Left colon (tissue), 2 donors: ENCODE results near the gene DYNLRB2. TPM values are rescaled to one million over a fixed set of nuclear protein-coding genes. Genes with fewer than 3 reads are reported as not detected.

ENCODE experiments used
- ATAC-seq: fragments of 200-7000 bp; cut with Tn5 transposase; one replicate; pipeline ENCODE4 v1.9.1; 2020; ENCODE audit warnings: mild to moderate bottlenecking, moderate library complexity
- DNase-seq, 2 donors: peaks; one replicate each; pipeline ENCODE4 v3.0.0-alpha.2; 2020
- intact Hi-C, 2 donors: fragments of 100-400 bp; cut with DNase I in 1 of 2; cut with micrococcal nuclease in 1 of 2; formaldehyde crosslinking; loops; one replicate each; pipeline versions ENCODE4 v1.11.2 to v1.14.0; 2022; cut with DNase I, micrococcal nuclease
- long read RNA-seq: library from polyadenylated mRNA; unstranded; transcript quantifications from one replicate; pipeline ENCODE4 v2.0.0, GENCODE V29; 2021
- total RNA-seq, 2 donors: library from RNA; stranded (reverse); fragmentation: NEBNext Ultra II Directional; extraction: Animal tissue kit (Norgen Biotek cat#: 25700); gene quantifications; one replicate each; pipeline ENCODE4 v1.2.1, GENCODE V29; 2021
- donor health status: DM: no; HTN: no; CAD: no.
- donor health status: DM: yes; HTN: yes; CAD: no.

Gene DYNLRB2
- 1 to 10 TPM in 1 of 2 donors, not detected in 1; 1.1 TPM for total RNA-seq
- long read RNA-seq, result 0 reads

DNA sequence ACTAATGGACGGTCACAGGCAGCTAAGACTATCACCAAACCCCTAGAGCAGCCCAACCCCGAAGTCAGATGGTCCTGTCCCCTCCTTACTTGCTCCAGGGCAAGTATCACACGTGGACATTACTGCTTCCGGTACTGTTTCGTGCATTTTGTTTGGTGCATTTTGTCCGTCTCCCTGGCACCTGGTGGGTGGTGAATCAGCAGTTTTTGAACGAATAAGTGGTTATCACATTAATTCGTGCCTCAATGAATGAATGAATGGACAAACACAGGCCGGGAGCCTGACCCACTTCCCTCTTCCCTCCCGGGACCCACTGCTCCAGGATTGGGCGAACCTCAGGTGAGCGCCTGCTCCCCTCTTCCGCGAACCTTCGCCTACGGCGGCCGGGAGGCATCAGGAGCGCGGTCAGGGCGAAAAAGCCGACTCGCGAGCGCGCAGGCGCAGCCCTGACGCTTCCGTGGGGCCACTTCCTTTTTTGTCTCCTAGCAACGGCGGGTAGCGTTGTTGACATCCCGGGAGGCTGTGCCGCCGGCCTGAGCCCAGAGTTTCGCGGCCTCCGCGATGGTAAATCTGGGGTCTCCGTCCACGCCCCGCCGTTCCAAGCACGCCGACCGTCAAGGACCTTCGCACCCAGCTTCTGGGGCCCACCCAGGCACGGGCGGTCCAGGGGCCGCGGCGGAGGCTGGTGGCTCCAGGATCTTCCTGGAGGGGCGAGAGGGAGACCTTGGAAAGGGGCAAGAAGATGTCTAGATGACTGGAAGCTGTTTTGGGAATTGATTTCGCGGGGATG is at the start of gene DYNLRB2:
TSS of gene DYNLRB2 (plus strand) at position 478 of the 790 bp plus-strand sequence. CDS start at position 562, 84 bp downstream.
- intact Hi-C loops, result no loop called here
- peak; percentile 97 for ATAC-seq
- DNase-seq, result peak; percentile 93 to 95

DNA sequence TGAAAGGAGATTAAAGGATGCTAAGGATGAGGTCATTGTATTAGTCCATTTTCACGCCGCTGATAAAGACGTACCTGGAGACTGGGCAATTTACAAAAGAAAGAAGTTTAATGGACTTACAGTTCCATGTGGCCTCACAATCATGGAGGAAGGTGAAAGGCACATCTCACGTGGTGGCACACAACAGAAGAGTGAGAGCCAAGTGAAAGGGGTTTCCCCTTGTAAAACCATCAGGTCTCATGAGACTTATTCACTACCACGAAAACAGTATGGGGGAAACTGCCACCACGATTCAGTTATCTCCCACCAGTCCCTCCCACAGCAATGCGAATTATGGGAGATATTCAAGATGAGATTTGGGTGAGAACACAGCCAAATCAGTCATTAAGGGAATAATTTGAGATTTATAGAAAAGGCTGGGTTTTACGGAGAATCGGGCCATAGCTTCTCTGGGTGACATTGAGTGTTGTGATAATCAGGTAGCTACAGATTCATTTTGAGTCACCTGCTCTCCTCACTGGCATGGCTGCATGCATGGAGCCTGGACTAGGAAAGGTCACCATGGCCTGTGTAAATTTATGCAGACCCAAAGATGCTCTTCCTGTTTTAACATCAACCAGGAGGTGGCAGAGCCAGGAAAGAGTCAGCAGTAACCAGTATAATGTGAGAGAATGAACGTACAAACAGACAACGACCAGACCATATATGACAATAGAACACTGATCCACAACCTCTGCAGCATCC is 40.5 kb upstream of the DYNLRB2 start:
- DNase-seq (no peak), ATAC-seq (no peak)
- intact Hi-C loops, result no loop called here

DNA sequence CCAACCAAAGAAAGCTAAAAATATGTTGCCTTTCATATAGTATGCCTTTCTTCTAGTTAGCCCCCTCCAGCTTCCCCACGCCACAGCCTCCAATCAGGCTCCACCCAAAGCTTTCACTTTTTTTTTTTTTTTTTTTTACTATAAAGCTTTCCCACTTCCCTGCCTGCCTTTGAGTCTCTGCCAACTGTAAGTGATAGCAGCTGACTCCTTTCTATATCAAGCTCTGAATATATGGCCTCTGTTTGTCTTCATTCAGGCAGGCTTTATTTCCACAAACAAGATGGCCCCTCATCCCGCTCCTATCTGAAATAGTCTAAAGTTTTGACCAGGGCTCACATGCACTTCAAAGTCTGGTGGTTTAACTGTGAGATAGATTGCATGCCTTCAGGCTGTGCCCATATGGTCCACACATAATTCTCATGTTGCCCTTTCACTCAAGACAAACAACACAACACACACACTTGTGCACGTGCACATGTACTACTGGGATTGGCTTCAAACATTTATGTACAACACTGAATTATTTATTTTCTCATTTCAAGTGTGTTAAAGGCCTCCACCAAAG is 39.8 kb upstream of the DYNLRB2 start:
- intact Hi-C loops, result no loop called here
- no peak for DNase-seq
- no peak for ATAC-seq

DNA sequence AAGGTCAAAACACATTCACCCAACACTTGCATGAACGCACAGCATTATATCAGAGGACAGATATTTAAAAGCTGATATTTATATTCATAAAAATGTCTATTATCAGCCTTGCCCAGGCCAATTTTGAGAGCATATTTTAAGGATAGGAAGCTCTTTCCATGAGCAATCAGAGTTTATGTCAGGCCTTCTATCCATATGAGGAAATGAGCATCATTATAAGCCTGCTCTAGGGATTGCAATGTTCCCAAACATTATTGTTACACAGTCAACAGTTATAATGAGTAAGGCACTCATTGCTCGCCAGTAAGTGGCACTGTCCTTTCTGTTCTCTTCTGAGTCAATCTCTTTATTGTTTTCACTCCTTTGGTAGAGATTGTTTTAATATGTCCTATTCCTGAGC is 37.7 kb upstream of the DYNLRB2 start:
- no peak for ATAC-seq
- DNase-seq, result no peak
- intact Hi-C loops, result no loop called here

DNA sequence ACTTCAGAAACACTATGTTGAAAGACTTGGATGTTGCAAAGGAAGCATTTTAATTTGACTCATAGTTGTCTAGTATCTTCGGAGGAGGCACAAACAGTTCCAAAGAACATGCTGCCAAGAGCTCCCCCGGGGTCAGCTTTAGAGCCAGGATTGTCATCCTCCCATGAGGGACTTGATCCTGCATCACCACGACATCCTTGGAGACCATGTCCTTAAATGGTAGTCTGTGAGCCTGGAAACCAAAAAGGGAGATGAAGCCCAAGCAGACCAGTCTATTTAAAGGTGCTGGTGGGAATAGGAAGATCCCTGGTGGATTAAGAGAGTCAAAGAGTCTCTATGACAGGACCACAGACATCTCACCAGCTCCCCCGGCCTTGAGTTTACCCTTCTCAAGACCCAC is 33.3 kb upstream of the DYNLRB2 start:
- DNase-seq (no peak), ATAC-seq (no peak)
- intact Hi-C loops, result no loop called here

DNA sequence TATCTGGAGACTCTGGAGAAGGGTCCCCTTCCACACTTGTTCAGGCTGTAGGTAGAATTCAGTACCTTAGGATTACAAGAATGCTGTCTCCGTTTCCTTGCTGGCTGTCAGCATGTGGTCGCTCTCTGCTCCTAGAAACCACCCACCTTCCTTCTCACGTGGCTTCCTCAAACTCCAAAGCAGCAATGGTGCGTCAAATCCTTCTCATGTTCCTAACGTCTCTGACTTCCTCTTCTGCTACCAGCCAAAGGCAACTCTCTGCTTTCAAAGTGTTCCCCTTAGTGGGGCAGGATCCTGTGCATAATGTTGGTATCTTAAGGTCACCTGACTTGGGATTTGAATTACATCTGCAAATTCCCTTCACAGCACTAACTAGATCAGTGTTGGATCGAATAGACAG is 30.9 kb upstream of the DYNLRB2 start:
- intact Hi-C loops, result no loop called here
- DNase-seq, result no peak
- ATAC-seq, result no peak

DNA sequence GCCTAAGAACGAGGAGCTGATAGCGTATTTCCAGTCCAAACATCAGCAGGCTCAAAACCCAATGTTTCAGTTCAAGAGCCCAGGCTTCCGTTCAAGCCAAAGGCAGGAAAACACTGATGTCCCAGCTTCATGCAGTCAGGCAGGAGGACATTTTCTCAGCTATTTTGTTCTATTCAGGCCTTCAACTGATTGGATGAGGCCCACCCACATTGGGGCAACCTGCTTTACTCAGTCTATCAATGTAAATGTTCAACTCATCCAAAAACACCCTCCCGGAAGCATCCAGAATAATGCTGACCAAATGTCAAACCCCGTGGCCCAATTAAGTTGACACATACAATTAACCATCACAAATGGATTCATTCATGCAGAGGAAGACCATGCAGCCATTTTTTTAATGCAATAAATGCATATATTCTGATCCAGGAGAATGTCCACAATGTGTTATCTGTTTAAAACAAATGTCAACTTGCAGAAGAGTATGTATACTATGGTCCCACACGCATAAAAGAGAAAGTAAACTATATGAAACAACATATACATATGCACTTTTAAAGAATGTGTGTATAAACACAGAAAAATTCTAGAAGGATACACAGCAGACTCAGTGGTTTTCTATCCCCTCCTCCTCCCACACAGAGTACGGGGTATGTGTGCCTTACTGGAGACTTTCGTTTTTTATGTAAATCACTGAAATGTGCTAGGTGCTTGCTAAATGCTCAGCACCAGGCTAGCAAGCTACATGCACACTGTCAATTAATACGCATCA is 28.8 kb upstream of the DYNLRB2 start:
- ATAC-seq, result no peak
- intact Hi-C loops, result no loop called here
- DNase-seq, result no peak

DNA sequence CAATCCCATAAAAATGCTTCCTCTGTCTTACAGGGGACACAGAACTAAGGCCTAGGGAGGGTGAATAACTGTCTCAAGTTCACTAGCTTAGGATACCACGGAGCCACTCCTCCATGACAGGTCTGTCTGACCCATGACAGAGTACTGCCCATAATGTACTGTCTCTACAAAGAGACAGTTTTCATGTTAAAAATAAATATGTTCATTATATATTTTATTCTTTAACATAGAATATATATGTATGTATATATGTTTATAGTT is 28.3 kb upstream of the DYNLRB2 start:
- intact Hi-C loops, result no loop called here
- ATAC-seq, result no peak
- DNase-seq, result no peak

DNA sequence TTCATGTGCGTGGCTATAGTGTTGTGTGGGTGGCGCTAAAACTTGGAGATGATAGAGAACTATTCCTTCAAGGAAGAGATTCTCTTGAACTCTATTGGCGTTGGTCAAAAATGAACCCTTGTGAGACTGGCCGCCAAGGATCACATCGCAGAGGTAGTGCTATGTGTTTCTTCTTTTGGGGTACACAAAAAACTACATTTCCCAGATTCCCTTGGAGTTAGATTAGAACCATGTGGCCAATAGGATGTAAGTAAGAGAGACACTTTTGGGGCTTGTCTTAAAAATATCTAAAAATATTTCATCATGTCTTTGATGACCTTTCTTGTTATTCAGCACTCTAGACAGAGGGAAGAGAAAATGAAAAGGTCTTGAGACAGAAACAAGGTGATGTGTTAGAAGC is 25.4 kb upstream of the DYNLRB2 start:
- DNase-seq, result no peak
- intact Hi-C loops, result no loop called here
- ATAC-seq, result no peak

DNA sequence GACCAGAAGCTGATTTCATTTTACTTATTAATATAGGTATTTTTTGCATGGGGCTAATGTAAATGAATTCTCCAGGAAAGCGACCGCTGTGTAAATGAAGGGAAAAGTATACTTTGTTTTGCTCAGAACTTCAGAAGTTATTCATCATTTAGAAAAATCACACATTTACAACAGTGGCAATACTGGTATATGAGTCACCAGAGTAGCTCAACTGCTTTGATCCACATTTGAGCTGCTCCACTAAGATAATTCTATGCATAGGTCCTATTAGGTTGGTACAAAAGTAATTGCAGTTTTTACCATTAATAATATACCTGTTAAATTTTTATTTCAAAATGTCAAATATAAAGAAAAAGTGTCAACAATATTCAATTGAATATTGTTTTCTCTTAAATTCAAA is 22.9 kb upstream of the DYNLRB2 start:
- ATAC-seq, result no peak
- intact Hi-C loops, result no loop called here

DNA sequence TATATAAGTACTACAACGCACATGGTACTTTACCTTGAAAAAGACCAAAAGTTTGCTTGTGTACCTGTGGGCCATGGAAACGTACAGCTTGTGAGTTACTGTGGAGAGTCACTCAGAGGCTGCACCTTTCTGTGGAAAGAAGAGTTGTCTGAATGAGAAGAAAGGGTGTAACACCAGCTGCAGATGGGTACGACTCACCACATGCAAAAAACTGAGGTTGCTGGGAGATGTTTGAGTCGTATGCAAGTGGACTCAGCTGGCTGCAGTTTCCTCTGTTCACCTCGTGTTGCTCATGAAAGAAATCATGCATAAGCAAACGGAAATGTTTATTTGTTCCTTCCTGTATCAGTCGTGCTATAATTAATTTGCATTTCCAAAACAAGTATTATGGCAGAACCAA is 22.4 kb upstream of the DYNLRB2 start:
- intact Hi-C loops, result no loop called here
- ATAC-seq (no peak), DNase-seq (no peak)

More for the DNA sequence above, 22.9 kb upstream of the DYNLRB2 start:
- DNase-seq, result no peak

DNA sequence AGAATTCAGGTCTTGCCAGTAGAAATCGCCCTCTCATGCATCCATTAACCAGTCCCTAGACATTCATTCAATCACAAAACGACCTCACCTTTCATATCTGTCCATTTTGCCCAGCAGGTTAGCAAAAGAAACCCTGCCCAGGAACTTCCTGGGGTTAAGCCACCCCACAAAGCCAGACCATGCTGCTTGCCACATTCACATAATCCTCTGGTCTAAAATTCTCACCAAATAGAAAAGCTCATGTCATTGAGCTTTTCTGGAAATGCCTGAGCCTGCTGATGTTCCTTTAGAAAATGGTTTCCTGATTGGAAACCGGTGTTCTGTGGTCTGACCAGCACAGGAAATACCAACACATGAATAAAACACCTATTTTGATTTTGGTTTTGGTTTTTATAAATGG is 21.6 kb upstream of the DYNLRB2 start:
- no peak for DNase-seq
- no peak for ATAC-seq
- intact Hi-C loops, result no loop called here

DNA sequence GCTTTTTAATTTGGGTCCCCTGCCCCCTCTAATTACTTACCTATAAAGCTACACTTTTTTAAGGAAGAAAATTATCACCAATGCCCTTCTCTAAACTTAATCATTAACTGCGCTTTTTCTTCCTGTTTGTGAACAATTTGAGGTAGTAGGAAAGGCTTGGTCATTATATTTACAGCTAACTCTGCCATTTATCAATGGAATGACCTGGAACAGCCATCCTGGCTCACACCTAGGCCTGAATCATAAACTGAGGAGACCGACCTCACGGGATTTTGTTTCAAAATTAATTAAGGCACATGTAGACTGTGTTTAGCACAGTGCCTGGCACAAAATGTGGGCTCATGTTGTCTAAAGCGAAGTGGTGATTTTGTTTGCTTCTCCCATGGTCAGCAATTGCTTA is 15.4 kb upstream of the DYNLRB2 start:
- intact Hi-C loops, result no loop called here
- no peak for ATAC-seq
- DNase-seq, result no peak

DNA sequence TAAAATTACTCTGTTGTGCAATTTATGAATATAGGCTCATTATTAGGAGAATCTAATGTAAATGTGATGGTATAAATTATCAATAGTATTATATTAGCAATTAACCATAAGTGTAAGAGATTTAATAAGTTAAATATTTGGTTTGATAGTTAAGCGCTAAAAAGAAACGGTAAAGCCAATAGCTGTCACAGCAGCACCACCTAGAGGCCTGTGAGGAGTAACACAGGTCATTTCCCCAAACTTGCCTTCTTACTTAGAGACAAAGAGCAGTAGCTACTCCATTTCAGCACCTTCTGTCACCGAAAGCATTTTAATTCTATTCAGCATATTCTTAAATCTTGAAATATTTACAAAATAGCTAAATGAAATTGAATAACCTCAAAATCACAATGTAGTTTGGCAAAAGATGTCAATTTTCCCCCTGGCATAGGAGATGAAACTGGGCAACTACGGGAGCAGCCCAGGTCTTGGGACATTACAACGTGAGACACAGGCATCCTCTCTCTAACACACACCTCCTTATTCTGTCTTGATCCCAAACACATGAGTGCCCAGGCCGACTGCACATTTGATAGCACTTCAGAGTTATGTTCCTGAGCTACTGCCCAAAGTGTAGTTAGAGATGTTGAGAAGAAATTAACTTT is 14.3 kb upstream of the DYNLRB2 start:
- intact Hi-C loops, result no loop called here
- peak; percentile 29 to 35 for DNase-seq
- peak; percentile 64 for ATAC-seq

DNA sequence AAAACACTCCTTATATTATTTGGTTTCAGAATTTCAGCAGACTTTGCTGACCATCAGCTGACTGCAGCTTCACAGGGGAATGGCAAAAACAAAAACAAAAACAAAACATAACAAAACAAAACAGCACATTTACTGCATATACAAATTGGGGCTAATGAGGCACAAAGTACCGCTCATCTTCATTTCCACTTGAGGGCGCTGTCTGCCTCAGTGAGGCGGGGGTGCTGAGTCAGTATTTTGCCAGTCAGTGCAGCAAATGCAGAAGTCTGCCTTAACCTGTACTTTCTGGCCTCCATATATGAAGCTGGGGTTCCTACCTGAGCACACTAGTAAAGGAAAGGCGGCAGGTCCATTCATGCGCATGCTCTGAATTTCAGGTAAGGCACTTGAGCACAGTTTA is 13.5 kb upstream of the DYNLRB2 start:
- DNase-seq (peak in 1 of 2 donors; percentile 10), ATAC-seq (peak; percentile 37)
- intact Hi-C loops, result no loop called here

DNA sequence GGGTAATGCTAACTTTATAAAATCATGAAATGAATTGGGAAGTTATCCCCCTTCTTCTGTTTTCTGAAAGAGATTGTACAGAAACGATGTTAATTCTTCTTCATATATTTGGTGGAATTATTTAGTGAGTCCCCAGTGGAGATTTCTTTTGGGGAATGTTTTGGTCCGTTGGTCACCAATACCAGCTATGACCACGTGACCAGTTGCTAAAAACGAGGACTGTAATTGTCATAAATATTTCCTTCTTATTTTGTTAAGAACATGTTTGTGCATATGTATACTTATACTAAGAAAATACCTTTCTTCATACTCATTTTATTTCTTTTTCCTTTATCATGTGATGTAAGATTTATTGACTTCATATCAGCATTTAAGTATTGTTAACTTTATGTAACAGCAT is 10.3 kb upstream of the DYNLRB2 start:
- intact Hi-C loops, result no loop called here
- no peak for ATAC-seq
- DNase-seq, result no peak

DNA sequence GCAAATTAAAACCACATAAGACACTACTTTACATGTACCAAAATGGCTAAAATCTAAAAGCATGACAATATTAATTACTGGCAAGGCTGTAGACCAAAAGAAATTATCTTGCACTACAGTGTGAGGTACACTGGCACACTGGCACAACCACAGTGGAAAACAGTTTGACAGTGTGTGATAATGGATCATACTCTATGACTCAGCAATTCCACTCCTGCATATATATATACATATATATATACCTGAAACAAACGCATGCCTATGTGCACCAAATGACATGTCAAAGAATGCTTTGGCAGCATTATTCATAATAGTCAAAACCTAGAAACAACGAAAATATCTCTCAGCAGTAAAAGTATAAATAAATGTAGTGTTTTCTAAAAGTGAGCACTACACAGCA is 4.6 kb upstream of the DYNLRB2 start:
- intact Hi-C loops, result no loop called here
- ATAC-seq (no peak), DNase-seq (no peak)

DNA sequence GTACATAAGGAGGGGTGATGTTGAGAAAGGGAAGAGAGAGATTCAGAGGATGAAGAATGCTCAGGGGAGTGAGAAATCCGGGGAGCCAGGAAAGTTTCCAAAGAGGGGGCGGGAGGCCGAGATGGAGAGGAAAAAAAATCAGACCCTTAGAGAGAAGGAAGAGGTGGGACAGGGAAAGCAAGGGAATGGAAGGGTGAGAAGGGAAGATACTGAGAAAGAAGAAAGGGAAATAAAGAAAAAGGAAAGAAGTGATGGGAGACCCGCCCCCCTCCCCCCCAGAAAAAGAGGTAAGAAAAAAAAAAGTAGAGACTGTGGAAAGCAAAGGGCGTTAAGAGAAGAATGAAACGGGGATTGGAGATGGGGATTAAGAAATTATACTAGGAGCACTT is 507 bp downstream of the DYNLRB2 start:
- DNase-seq, result no peak
- no peak for ATAC-seq
- intact Hi-C loops, result no loop called here

DNA sequence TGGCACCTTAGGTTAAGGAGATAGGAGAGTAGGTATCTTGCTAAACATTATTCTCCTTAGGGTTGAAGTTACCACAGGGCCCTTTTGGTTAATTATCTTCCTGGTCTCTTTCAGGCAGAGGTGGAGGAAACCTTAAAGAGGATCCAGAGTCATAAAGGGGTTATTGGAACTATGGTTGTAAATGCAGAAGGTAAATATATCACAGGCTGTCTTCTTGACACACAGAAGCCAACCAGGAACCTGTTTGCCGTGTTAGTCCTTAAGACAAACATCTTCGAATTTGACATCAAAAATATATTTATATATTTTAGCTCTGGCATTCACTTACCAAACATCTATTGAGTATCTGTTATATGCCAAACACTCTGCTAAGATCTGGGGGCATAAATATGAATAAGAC is 2.4 kb downstream of the DYNLRB2 start:
- ATAC-seq (peak; percentile 71), DNase-seq (no peak)
- intact Hi-C loops, result no loop called here
